ENCODE results near the gene MT1B.
A peak's percentile ranks its signal among the peaks of the same experiment; 100 is the strongest.
"Not testable (repeated sequence)": the region's sequence is repeated elsewhere in the genome, so short reads cannot be mapped to it uniquely, and the experiment has no call there.

Gene MT1B

GRCh38 chr16:56640076-56640475, 11.6 kb upstream of the MT1B start:
- no peak for DNase-seq

- no peak for DNase-seq
These were observed 10.5 kb upstream of the MT1B start for GRCh38 chr16:56641166-56641565.

GRCh38 chr16:56643080-56643778, 8.5 kb upstream of the MT1B start:
- peak; percentile 68 for DNase-seq

- no peak for DNase-seq
These were observed 7.9 kb upstream of the MT1B start for GRCh38 chr16:56643833-56644232.

- DNase-seq = no peak
These were observed 6.4 kb upstream of the MT1B start for GRCh38 chr16:56645311-56645710.

GRCh38 chr16:56645838-56646237, 5.8 kb upstream of the MT1B start:
- DNase-seq = no peak

GRCh38 chr16:56647641-56648431, 3.9 kb upstream of the MT1B start:
- DNase-seq = no peak

GRCh38 chr16:56649271-56649670, 2.4 kb upstream of the MT1B start:
- no peak for DNase-seq

GRCh38 chr16:56649820-56650219, 1.9 kb upstream of the MT1B start:
- DNase-seq = no peak

GRCh38 chr16:56652600-56652999, 914 bp downstream of the MT1B start:
- no peak for DNase-seq

- DNase-seq = no peak
These were observed 1.5 kb downstream of the MT1B start for GRCh38 chr16:56653218-56653617.

GRCh38 chr16:56657555-56658326, 6.1 kb downstream of the MT1B start, which contains the start of gene MT1F:
MT1F (plus strand) TSS chr16:56657959; CDS start chr16:56658059, 100 bp downstream.
- DNase-seq = peak; percentile 75

- no peak for DNase-seq
These were observed 6.7 kb downstream of the MT1B start for GRCh38 chr16:56658327-56658875.

GRCh38 chr16:56662357-56663354, 11.0 kb downstream of the MT1B start:
- DNase-seq = peak; percentile 36

- DNase-seq = no peak
These were observed 12.8 kb downstream of the MT1B start for GRCh38 chr16:56664506-56664905.

GRCh38 chr16:56665286-56666261, 13.9 kb downstream of the MT1B start:
- DNase-seq = not testable (repeated sequence)

GRCh38 chr16:56667581-56668571, 16.2 kb downstream of the MT1B start, which contains the start of gene MT1G:
MT1G (minus strand) TSS chr16:56668065; CDS start chr16:56667993, 72 bp downstream.
- DNase-seq = no peak

- DNase-seq = no peak
These were observed 17.5 kb downstream of the MT1B start, which contains the start of gene MT1H for GRCh38 chr16:56669005-56669839. MT1H (plus strand) TSS chr16:56669814; CDS start chr16:56669885, 71 bp downstream.

Measured in stimulated activated CD4-positive, alpha-beta T cell treated with anti-CD3 and anti-CD28 coated beads, Interleukin-12 subunit alpha, Interleukin-12 subunit beta, amount 100 ng/mL, for 4 hours (primary cell).